NCI-H128 (cell line): Measurements from ENCODE around the gene PRG3.

Experiments
- DNase-seq: peaks from one replicate; lab custom pipeline; 2025; ENCODE audit not compliant: unreplicated experiment; lab: John Stamatoyannopoulos, UW

The PRG3 gene

GRCh38 chr11:57380975-57381374 is at the start of gene PRG3:
TSS of gene PRG3 (minus strand) at chr11:57381150. CDS start at chr11:57380708, 442 bp downstream.
- DNase-seq, result no peak

GRCh38 chr11:57429946-57430345 is 49.0 kb upstream of the PRG3 start:
- no peak for DNase-seq

GRCh38 chr11:57428643-57429042 is 47.7 kb upstream of the PRG3 start:
- DNase-seq, result no peak

GRCh38 chr11:57427727-57428082 is 46.8 kb upstream of the PRG3 start:
- DNase-seq, result no peak

GRCh38 chr11:57426929-57427726 is 46.2 kb upstream of the PRG3 start, which contains the start of gene SLC43A3:
TSS of gene SLC43A3 (minus strand) at chr11:57427121. CDS start at chr11:57426172, 949 bp downstream.
- no peak for DNase-seq

- no peak for DNase-seq
These were observed 45.5 kb upstream of the PRG3 start for GRCh38 chr11:57426439-57426928.

- no peak for DNase-seq
These were observed 44.9 kb upstream of the PRG3 start for GRCh38 chr11:57425565-57426438.

GRCh38 chr11:57424792-57425564 is 44.0 kb upstream of the PRG3 start:
- DNase-seq, result no peak

- DNase-seq, result no peak
These were observed 43.3 kb upstream of the PRG3 start for GRCh38 chr11:57424137-57424791.

- DNase-seq, result no peak
These were observed 41.7 kb upstream of the PRG3 start for GRCh38 chr11:57422669-57423068.

- no peak for DNase-seq
These were observed 40.9 kb upstream of the PRG3 start for GRCh38 chr11:57421805-57422204.

GRCh38 chr11:57421066-57421465 is 40.1 kb upstream of the PRG3 start:
- DNase-seq, result no peak

- DNase-seq, result no peak
These were observed 38.2 kb upstream of the PRG3 start for GRCh38 chr11:57419146-57419545.

GRCh38 chr11:57418131-57418530 is 37.2 kb upstream of the PRG3 start:
- no peak for DNase-seq

- DNase-seq, result no peak
These were observed 36.1 kb upstream of the PRG3 start for GRCh38 chr11:57417056-57417455.

GRCh38 chr11:57416436-57416835 is 35.5 kb upstream of the PRG3 start:
- DNase-seq, result no peak

GRCh38 chr11:57414612-57415212 is 33.8 kb upstream of the PRG3 start:
- DNase-seq, result no peak

GRCh38 chr11:57413681-57414080 is 32.7 kb upstream of the PRG3 start:
- DNase-seq, result no peak

- no peak for DNase-seq
These were observed 29.3 kb upstream of the PRG3 start for GRCh38 chr11:57410287-57410686.
